ENCODE measurements around the gene LMF1.

LMF1 gene

GRCh38 chr16:876523-877241 is 94.1 kb downstream of the LMF1 start:
- DNase-seq: no peak

- no peak for DNase-seq
These were observed 94.8 kb downstream of the LMF1 start for GRCh38 chr16:876041-876335.

GRCh38 chr16:875182-876040 is 95.4 kb downstream of the LMF1 start:
- DNase-seq: no peak

- DNase-seq: no peak
These were observed 96.2 kb downstream of the LMF1 start for GRCh38 chr16:874366-875181.

GRCh38 chr16:873889-874288 is 96.9 kb downstream of the LMF1 start:
- DNase-seq: no peak

GRCh38 chr16:873243-873661 is 97.5 kb downstream of the LMF1 start:
- DNase-seq: no peak

GRCh38 chr16:872436-873242 is 98.1 kb downstream of the LMF1 start:
- no peak for DNase-seq

GRCh38 chr16:871562-872345 is 99.0 kb downstream of the LMF1 start:
- no peak for DNase-seq

- DNase-seq: no peak
These were observed 99.8 kb downstream of the LMF1 start for GRCh38 chr16:870856-871561.

- no peak for DNase-seq
These were observed 100.8 kb downstream of the LMF1 start for GRCh38 chr16:869823-870641.

- no peak for DNase-seq
These were observed 101.7 kb downstream of the LMF1 start for GRCh38 chr16:868846-869822.

- DNase-seq: no peak
These were observed 102.4 kb downstream of the LMF1 start for GRCh38 chr16:868386-868755.

GRCh38 chr16:867421-868385 is 103.1 kb downstream of the LMF1 start:
- no peak for DNase-seq

GRCh38 chr16:866252-866896 is 104.4 kb downstream of the LMF1 start:
- DNase-seq: no peak

- DNase-seq: no peak
These were observed 105.8 kb downstream of the LMF1 start for GRCh38 chr16:865026-865425.

- DNase-seq: no peak
These were observed 109.3 kb downstream of the LMF1 start for GRCh38 chr16:861446-861845.

GRCh38 chr16:860891-861290 is 109.9 kb downstream of the LMF1 start:
- no peak for DNase-seq
